ENCODE data around the gene RTEL1. TPM values are rescaled to one million over a fixed set of nuclear protein-coding genes. Genes with fewer than 3 reads are reported as not detected.
A peak's percentile ranks its signal among the peaks of the same experiment; 100 is the strongest.

RTEL1 gene
- polyA plus RNA-seq, 2 donors: 8.1 to 14.5 TPM

DNA sequence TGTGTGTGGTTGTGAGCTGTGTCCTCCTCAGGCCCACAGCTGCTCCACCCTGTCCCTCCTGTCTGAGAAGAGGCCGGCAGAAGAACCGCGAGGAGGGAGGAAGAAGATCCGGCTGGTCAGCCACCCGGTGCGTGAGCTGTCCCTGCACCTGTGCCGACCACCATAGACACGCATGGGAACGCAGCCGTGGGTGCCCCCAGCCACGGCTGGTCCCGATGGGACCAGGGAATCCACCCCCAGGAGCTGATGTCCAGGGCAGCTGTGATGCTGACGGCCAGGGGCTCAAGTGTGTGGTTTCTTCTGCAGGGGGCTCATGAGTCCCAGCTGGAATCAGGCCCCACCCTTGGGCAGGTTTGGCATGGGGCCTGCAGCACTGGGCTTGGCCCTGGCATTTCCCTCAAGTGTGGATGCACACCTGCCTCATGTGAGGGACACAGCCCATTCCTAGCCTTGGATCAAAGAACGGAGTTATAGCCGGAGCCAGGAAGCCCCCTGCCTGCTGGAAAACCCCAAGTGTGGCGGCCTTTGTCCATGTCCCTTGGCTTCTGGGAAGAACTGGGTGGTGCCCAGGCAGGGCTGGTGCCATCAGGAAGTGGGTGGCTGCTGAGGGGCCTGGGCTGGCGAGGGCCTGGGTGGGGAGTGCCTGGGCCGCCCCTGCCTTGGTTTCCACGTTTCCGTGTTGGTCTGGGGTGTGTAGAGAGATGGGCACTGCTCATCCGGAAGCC is 33.8 kb downstream of the RTEL1 start:
- Histone ChIP-seq H3K4me3 (ENCODE audit: low read depth in 1 of 2, low read length in 2 of 2) (no peak overlapping the region), H3K36me3 (ENCODE audit: control insufficient read depth in 2 of 2, insufficient read depth in 2 of 2, low read length in 1 of 2) (peaks cover 0 to 3% of the 10 kb centered on the region in 2 donors), H3K27ac (ENCODE audit: low read depth in 2 of 2, low read length in 1 of 2) (peak overlapping the region; percentile 11), H3K4me1 (ENCODE audit: control insufficient read depth in 2 of 2, insufficient read depth in 2 of 2, low read length in 1 of 2) (peaks cover 13 to 36% of the 10 kb centered on the region in 2 donors), H3K9me3 (ENCODE audit: control insufficient read depth in 2 of 2, insufficient read depth in 1 of 2, low read depth in 1 of 2, low read length in 1 of 2) (no peaks in the 10 kb centered on the region), H3K27me3 (ENCODE audit: control insufficient read depth in 1 of 2, insufficient read depth in 2 of 2, low read length in 2 of 2) (no peaks in the 10 kb centered on the region)
- WGBS, 2 donors: 60 to 68% methylated on average over 19 to 21 of the region's 21 CpGs

GRCh38 chr20:63692436-63693082 is 34.4 kb downstream of the RTEL1 start:
- 66 to 69% methylated on average over 20 of the region's 20 CpGs for WGBS, 2 donors
- Histone ChIP-seq H3K27me3 (ENCODE audit: control insufficient read depth in 1 of 2, insufficient read depth in 2 of 2, low read length in 2 of 2) (no peaks in the 10 kb centered on the region), H3K4me1 (ENCODE audit: control insufficient read depth in 2 of 2, insufficient read depth in 2 of 2, low read length in 1 of 2) (peaks cover 13 to 37% of the 10 kb centered on the region in 2 donors), H3K9me3 (ENCODE audit: control insufficient read depth in 2 of 2, insufficient read depth in 1 of 2, low read depth in 1 of 2, low read length in 1 of 2) (no peaks in the 10 kb centered on the region), H3K36me3 (ENCODE audit: control insufficient read depth in 2 of 2, insufficient read depth in 2 of 2, low read length in 1 of 2) (peaks cover 0 to 3% of the 10 kb centered on the region in 2 donors), H3K27ac (ENCODE audit: low read depth in 2 of 2, low read length in 1 of 2) (peak overlapping the region; percentile 11 to 16), H3K4me3 (ENCODE audit: low read depth in 1 of 2, low read length in 2 of 2) (no peak overlapping the region)

DNA sequence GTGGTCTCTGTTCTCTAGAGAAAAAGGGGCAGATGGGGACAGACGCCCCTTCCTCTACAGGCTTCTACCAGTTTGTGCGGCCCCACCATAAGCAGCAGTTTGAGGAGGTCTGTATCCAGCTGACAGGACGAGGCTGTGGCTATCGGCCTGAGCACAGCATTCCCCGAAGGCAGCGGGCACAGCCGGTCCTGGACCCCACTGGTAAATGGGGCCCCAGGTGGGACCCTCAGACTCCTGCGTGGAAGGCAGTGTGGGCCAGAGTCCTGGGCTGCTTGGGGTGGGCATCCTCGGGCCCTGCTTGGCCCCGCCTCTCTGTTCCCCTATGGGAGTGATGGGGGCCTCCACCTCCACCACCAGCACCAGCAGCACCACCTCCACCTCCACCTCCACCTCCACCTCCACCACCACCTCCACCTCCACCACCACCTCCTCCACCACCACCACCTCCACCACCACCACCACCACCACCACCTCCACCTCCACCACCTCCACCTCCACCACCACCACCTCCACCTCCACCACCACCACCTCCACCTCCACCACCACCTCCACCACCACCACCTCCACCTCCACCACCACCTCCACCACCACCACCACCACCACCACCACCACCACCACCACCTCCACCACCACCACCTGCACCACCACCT is 35.1 kb downstream of the RTEL1 start:
- peaks cover 0 to 3% of the 10 kb centered on the region in 2 donors for H3K36me3 ChIP-seq (ENCODE audit: control insufficient read depth in 2 of 2, insufficient read depth in 2 of 2, low read length in 1 of 2)
- peaks cover 13 to 39% of the 10 kb centered on the region in 2 donors for H3K4me1 ChIP-seq (ENCODE audit: control insufficient read depth in 2 of 2, insufficient read depth in 2 of 2, low read length in 1 of 2)
- H3K4me3 ChIP-seq (ENCODE audit: low read depth in 1 of 2, low read length in 2 of 2): no peak overlapping the region
- no peaks in the 10 kb centered on the region for H3K27me3 ChIP-seq (ENCODE audit: control insufficient read depth in 1 of 2, insufficient read depth in 2 of 2, low read length in 2 of 2)
- 89 to 91% methylated on average over 7 to 10 of the region's 10 CpGs for WGBS, 2 donors
- H3K9me3 ChIP-seq (ENCODE audit: control insufficient read depth in 2 of 2, insufficient read depth in 1 of 2, low read depth in 1 of 2, low read length in 1 of 2): no peaks in the 10 kb centered on the region
- H3K27ac ChIP-seq (ENCODE audit: low read depth in 2 of 2, low read length in 1 of 2): no peak overlapping the region

GRCh38 chr20:63693733-63694583 is 35.8 kb downstream of the RTEL1 start:
- Histone ChIP-seq H3K4me3 (ENCODE audit: low read depth in 1 of 2, low read length in 2 of 2) (no peak overlapping the region), H3K27ac (ENCODE audit: low read depth in 2 of 2, low read length in 1 of 2) (no peak overlapping the region), H3K9me3 (ENCODE audit: control insufficient read depth in 2 of 2, insufficient read depth in 1 of 2, low read depth in 1 of 2, low read length in 1 of 2) (no peaks in the 10 kb centered on the region), H3K4me1 (ENCODE audit: control insufficient read depth in 2 of 2, insufficient read depth in 2 of 2, low read length in 1 of 2) (peaks cover 13 to 39% of the 10 kb centered on the region in 2 donors), H3K27me3 (ENCODE audit: control insufficient read depth in 1 of 2, insufficient read depth in 2 of 2, low read length in 2 of 2) (no peaks in the 10 kb centered on the region), H3K36me3 (ENCODE audit: control insufficient read depth in 2 of 2, insufficient read depth in 2 of 2, low read length in 1 of 2) (peaks cover 0 to 3% of the 10 kb centered on the region in 2 donors)
- WGBS, 2 donors: 90 to 95% methylated on average over 20 to 21 of the region's 21 CpGs

DNA sequence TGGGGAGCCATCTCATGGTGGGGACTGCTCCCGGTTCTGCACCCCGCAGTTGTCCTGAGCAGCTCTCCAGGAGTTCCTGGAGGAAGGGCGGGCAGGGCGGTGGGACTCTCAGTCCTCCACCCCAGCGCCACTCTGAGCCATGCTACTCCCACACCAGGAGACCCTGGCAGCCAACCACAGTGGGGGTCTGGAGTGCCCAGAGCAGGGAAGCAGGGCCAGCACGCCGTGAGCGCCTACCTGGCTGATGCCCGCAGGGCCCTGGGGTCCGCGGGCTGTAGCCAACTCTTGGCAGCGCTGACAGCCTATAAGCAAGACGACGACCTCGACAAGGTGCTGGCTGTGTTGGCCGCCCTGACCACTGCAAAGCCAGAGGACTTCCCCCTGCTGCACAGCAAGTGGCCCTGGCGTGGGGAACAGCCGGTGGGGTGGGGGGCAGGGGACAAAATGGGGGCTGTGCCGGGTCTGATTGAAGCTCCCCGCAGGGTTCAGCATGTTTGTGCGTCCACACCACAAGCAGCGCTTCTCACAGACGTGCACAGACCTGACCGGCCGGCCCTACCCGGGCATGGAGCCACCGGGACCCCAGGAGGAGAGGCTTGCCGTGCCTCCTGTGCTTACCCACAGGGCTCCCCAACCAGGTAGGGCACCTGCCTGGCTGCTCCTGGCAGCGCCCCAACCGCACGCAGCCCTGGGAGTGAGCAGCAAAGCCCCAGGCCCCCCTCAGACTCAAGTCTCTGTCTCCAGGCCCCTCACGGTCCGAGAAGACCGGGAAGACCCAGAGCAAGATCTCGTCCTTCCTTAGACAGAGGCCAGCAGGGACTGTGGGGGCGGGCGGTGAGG is 36.7 kb downstream of the RTEL1 start:
- Histone ChIP-seq H3K27ac (ENCODE audit: low read depth in 2 of 2, low read length in 1 of 2) (peak overlapping the region in 1 of 2 donors; percentile 19), H3K4me1 (ENCODE audit: control insufficient read depth in 2 of 2, insufficient read depth in 2 of 2, low read length in 1 of 2) (peaks cover 13 to 43% of the 10 kb centered on the region in 2 donors)

GRCh38 chr20:63695424-63696305 is 37.6 kb downstream of the RTEL1 start:
- Histone ChIP-seq H3K36me3 (ENCODE audit: control insufficient read depth in 2 of 2, insufficient read depth in 2 of 2, low read length in 1 of 2) (peaks cover 0 to 3% of the 10 kb centered on the region in 2 donors), H3K4me3 (ENCODE audit: low read depth in 1 of 2, low read length in 2 of 2) (no peak overlapping the region), H3K9me3 (ENCODE audit: control insufficient read depth in 2 of 2, insufficient read depth in 1 of 2, low read depth in 1 of 2, low read length in 1 of 2) (no peaks in the 10 kb centered on the region), H3K27me3 (ENCODE audit: control insufficient read depth in 1 of 2, insufficient read depth in 2 of 2, low read length in 2 of 2) (no peaks in the 10 kb centered on the region), H3K27ac (ENCODE audit: low read depth in 2 of 2, low read length in 1 of 2) (peak overlapping the region in 1 of 2 donors; percentile 43), H3K4me1 (ENCODE audit: control insufficient read depth in 2 of 2, insufficient read depth in 2 of 2, low read length in 1 of 2) (peaks cover 13 to 42% of the 10 kb centered on the region in 2 donors)
- WGBS, 2 donors: 45 to 65% methylated on average over 25 of the region's 25 CpGs

More for the DNA sequence above, 36.7 kb downstream of the RTEL1 start:
- no peaks in the 10 kb centered on the region for H3K9me3 ChIP-seq (ENCODE audit: control insufficient read depth in 2 of 2, insufficient read depth in 1 of 2, low read depth in 1 of 2, low read length in 1 of 2)
- no peaks in the 10 kb centered on the region for H3K27me3 ChIP-seq (ENCODE audit: control insufficient read depth in 1 of 2, insufficient read depth in 2 of 2, low read length in 2 of 2)
- peaks cover 0 to 3% of the 10 kb centered on the region in 2 donors for H3K36me3 ChIP-seq (ENCODE audit: control insufficient read depth in 2 of 2, insufficient read depth in 2 of 2, low read length in 1 of 2)
- WGBS, 2 donors: 59 to 79% methylated on average over 37 of the region's 37 CpGs
- H3K4me3 ChIP-seq (ENCODE audit: low read depth in 1 of 2, low read length in 2 of 2): no peak overlapping the region

GRCh38 chr20:63696306-63696627 is 38.2 kb downstream of the RTEL1 start:
- 11 to 23% methylated on average over 6 of the region's 6 CpGs for WGBS, 2 donors
- Histone ChIP-seq H3K9me3 (ENCODE audit: control insufficient read depth in 2 of 2, insufficient read depth in 1 of 2, low read depth in 1 of 2, low read length in 1 of 2) (no peaks in the 10 kb centered on the region), H3K4me3 (ENCODE audit: low read depth in 1 of 2, low read length in 2 of 2) (no peak overlapping the region), H3K4me1 (ENCODE audit: control insufficient read depth in 2 of 2, insufficient read depth in 2 of 2, low read length in 1 of 2) (peaks cover 13 to 36% of the 10 kb centered on the region in 2 donors), H3K27ac (ENCODE audit: low read depth in 2 of 2, low read length in 1 of 2) (peak overlapping the region in 1 of 2 donors; percentile 8), H3K36me3 (ENCODE audit: control insufficient read depth in 2 of 2, insufficient read depth in 2 of 2, low read length in 1 of 2) (peaks cover 0 to 3% of the 10 kb centered on the region in 2 donors), H3K27me3 (ENCODE audit: control insufficient read depth in 1 of 2, insufficient read depth in 2 of 2, low read length in 2 of 2) (no peaks in the 10 kb centered on the region)
